A673 (cell line): Measurements from ENCODE around the gene SLC16A9.
"Not testable (repeated sequence)": the region's sequence is repeated elsewhere in the genome, so short reads cannot be mapped to it uniquely, and the experiment has no call there.

Source experiments
- CTCF ChIP-seq: fragments of 300-800, 200-600 bp; sonication (generic); conservative IDR thresholded peaks from 2 replicates; pipeline ENCODE4 v1.5.1; 2017; ENCODE audit warnings: low read depth, mild to moderate bottlenecking, antibody characterized with exemption, low read length, moderate library complexity, mixed read lengths
- EZH2 ChIP-seq: fragments of 200-600 bp; sonication (generic); IDR thresholded peaks from 2 replicates; pipeline ENCODE4 v1.6.1; 2017; ENCODE audit warnings: borderline replicate concordance, low read depth, mild to moderate bottlenecking, mixed read lengths, antibody characterized with exemption, low read length; ENCODE audit not compliant: poor library complexity, severe bottlenecking

GRCh38 chr10:59663213-59663612 lies 46.4 kb downstream of the SLC16A9 start:
- TF ChIP-seq CTCF, EZH2: not testable (repeated sequence)
